Keratinocyte (primary cell): ENCODE data around the gene ATP6V0E2. TPM values are rescaled to one million over a fixed set of nuclear protein-coding genes. Genes with fewer than 3 reads are reported as not detected.

Experiments
- DNase-seq: peaks from one replicate; pipeline ENCODE4 v3.0.0-alpha.2; 2011; ENCODE audit warnings: low read depth, missing footprints, low spot score
- FAIRE-seq: peaks from 2 replicates; lab custom pipeline; 2011; peaks lifted over from hg19 to GRCh38; lab: Jason Lieb, UNC
- H2AFZ ChIP-seq: 2 replicates; pipeline ENCODE4 v1.6.0; 2012; ENCODE audit warnings: low read length, control low read depth, inconsistent platforms; ENCODE audit not compliant: control insufficient read depth
- H3K27ac ChIP-seq: 2 replicates; pipeline ENCODE4 v1.5.1; 2011; ENCODE audit warnings: low read length; ENCODE audit not compliant: control insufficient read depth, insufficient read depth
- H3K27me3 ChIP-seq: 3 replicates; pipeline ENCODE4 v1.6.0; 2011; ENCODE audit warnings: low read length; ENCODE audit not compliant: control insufficient read depth, insufficient read depth; ENCODE audit errors: extremely low read depth
- H3K36me3 ChIP-seq, 2 experiments: 2 replicates in 1 of 2; 3 replicates in 1 of 2; pipeline ENCODE4 v1.5.1; 2011; ENCODE audit warnings: low read length in 2 of 2, mild to moderate bottlenecking in 1 of 2; ENCODE audit not compliant: control insufficient read depth in 2 of 2, insufficient read depth in 2 of 2; ENCODE audit errors: extremely low read depth in 1 of 2
- H3K4me1 ChIP-seq: 3 replicates; pipeline ENCODE4 v1.5.1; 2011; ENCODE audit warnings: low read length; ENCODE audit not compliant: control insufficient read depth, insufficient read depth; ENCODE audit errors: extremely low read depth
- H3K4me2 ChIP-seq: 3 replicates; pipeline ENCODE4 v1.6.0; 2011; ENCODE audit warnings: low read depth, low read length; ENCODE audit not compliant: control insufficient read depth, insufficient read depth; ENCODE audit errors: extremely low read depth
- H3K4me3 ChIP-seq, 3 experiments: fragments of 200-600 bp in 1 of 3; sonication (generic) in 1 of 3; 2 replicates in 2 of 3; 3 replicates in 1 of 3; pipeline ENCODE4 v1.5.1; 2011 to 2016; ENCODE audit warnings: low read length in 3 of 3, mild to moderate bottlenecking in 3 of 3, control low read depth in 2 of 3, inconsistent platforms in 1 of 3, low read depth in 1 of 3, mixed read lengths in 1 of 3, mixed run types in 1 of 3, moderate library complexity in 1 of 3; ENCODE audit not compliant: control insufficient read depth in 2 of 3, insufficient read depth in 2 of 3; ENCODE audit errors: extremely low read depth in 1 of 3
- H3K79me2 ChIP-seq: 2 replicates; pipeline ENCODE4 v1.6.0; 2012; ENCODE audit warnings: low read length; ENCODE audit not compliant: control insufficient read depth, insufficient read depth
- H3K9ac ChIP-seq: 3 replicates; pipeline ENCODE4 v1.6.0; 2011; ENCODE audit warnings: low read length; ENCODE audit not compliant: control insufficient read depth, insufficient read depth; ENCODE audit errors: extremely low read depth
- H3K9me1 ChIP-seq: 3 replicates; pipeline ENCODE4 v1.6.0; 2011; ENCODE audit warnings: low read length; ENCODE audit not compliant: control insufficient read depth, insufficient read depth; ENCODE audit errors: extremely low read depth
- H3K9me3 ChIP-seq: 2 replicates; pipeline ENCODE4 v1.5.1; 2012; ENCODE audit warnings: low read depth, low read length; ENCODE audit not compliant: control insufficient read depth
- H4K20me1 ChIP-seq: 3 replicates; pipeline ENCODE4 v1.6.0; 2011; ENCODE audit warnings: low read length; ENCODE audit not compliant: control insufficient read depth, insufficient read depth; ENCODE audit errors: extremely low read depth
- EZH2 ChIP-seq: IDR thresholded peaks from one replicate; pipeline ENCODE4 v1.6.1; 2012; ENCODE audit warnings: inconsistent platforms, mild to moderate bottlenecking, low read length, moderate library complexity
- dilution Hi-C: fragments of 300-500 bp; cut with MboI; formaldehyde crosslinking; loops from one replicate; pipeline ENCODE4 v1.7.0; 2020; ENCODE audit warnings: low sequenced_read_pairs; ENCODE audit not compliant: extremely low pct_ligation_motif_present
- polyA plus RNA-seq, 5 experiments: library from polyadenylated mRNA; depleted of rRNA in 3 of 5; stranded (reverse) in 3 of 5; stranded (forward) in 1 of 5; unstranded in 1 of 5; fragments of >200 nt; gene quantifications; 1 replicate in 1 of 5; 2 replicates in 3 of 5; 3 replicates in 1 of 5; pipeline versions ENCODE4 v1.2.1 to v1.2.3, GENCODE V29; 2011 to 2012; ENCODE audit warnings: missing spikeins in 2 of 5, low read depth in 1 of 5, low replicate concordance in 1 of 5
- TF ChIP-seq, protein P1 (sequence below), 3 experiments: IDR thresholded peaks in 1 of 3; conservative IDR thresholded peaks in 1 of 3; optimal IDR thresholded peaks in 1 of 3; 2 replicates in 2 of 3; 3 replicates in 1 of 3; pipeline versions ENCODE3 to v1.5.1; 2011; ENCODE audit warnings: low read length in 3 of 3, mild to moderate bottlenecking in 3 of 3, moderate library complexity in 2 of 3, control low read depth in 1 of 3, inconsistent platforms in 1 of 3; ENCODE audit not compliant: insufficient read depth in 2 of 3; ENCODE audit errors: extremely low read depth in 1 of 3

Gene ATP6V0E2
- polyA plus RNA-seq, 1 donor (not counting 4 experiments of a cell fraction or from before 2014, with no cell fraction given), result 5.0 TPM

DNA sequence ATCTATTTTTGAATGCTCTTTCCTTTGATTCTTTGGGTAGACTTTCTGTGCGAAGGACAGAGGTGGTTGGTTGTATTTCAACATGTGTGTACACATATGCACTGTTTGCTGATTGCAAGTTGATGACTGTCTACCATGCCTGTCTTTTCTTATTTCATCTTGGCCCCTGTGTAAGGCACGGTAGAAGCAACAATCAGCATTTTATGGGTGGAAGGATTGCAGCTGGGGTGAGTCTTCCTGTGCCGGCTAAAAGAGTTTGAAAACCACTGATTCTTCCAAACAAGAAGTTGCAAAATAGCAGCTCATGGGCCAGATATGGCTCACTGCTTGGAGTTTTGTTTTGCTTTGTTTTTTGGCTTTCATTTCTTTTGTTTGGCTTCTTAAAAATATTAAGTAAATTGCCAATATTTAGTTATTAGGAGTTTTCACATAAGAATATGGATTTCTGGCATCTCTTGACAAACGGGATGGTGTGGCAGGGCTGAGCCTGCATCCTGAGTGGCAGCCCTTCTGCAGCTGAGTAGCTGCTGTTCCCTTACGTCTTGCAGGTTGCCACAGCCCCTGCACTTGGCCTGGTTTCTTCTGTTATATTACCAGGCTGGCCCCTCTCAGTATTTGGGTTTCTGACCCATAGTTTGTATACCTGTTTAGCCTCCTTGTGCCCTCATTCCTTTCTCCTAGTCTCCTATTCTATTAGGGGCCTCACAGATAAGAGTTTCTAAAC, 28.4 kb upstream of the ATP6V0E2 start:
- no peak for DNase-seq

DNA sequence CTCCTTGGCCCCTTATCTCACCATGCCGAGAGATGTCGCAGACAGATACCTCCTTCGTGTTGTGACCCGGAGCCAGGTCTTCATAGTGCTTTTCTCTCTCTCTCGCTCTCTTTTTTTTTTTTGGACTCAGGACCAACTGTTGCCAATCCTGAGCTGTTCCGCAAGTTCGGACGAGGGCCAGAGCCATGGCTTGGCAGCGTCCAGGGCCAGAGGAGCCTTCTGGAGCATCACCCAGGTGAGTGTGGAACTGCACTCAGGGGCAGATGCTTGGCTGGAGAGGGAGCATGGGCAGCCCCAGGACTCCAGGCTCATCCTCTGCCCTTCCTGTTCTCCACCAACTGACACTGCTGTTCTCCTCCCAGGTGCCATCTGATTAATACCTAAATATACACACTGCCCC, 27.7 kb upstream of the ATP6V0E2 start:
- no peak overlapping the region for H3K27ac ChIP-seq
- no peaks in the 10 kb centered on the region for H3K79me2 ChIP-seq
- no peaks in the 10 kb centered on the region for H3K27me3 ChIP-seq
- no peak overlapping the region for H2AFZ ChIP-seq
- H3K9me1 ChIP-seq, result no peaks in the 10 kb centered on the region
- dilution Hi-C loops, result no loop called here
- no peak overlapping the region for H3K9ac ChIP-seq
- FAIRE-seq (no peak), DNase-seq (no peak)
- no peaks in the 10 kb centered on the region for H3K9me3 ChIP-seq
- no peak overlapping the region for H3K4me2 ChIP-seq
- no peaks in the 10 kb centered on the region for H4K20me1 ChIP-seq
- H3K4me3 ChIP-seq, result no peak overlapping the region
- H3K4me1 ChIP-seq, result no peaks in the 10 kb centered on the region
- H3K36me3 ChIP-seq, result peaks cover 0 to 4% of the 10 kb centered on the region in 2 experiments
- TF ChIP-seq, protein P1, sequence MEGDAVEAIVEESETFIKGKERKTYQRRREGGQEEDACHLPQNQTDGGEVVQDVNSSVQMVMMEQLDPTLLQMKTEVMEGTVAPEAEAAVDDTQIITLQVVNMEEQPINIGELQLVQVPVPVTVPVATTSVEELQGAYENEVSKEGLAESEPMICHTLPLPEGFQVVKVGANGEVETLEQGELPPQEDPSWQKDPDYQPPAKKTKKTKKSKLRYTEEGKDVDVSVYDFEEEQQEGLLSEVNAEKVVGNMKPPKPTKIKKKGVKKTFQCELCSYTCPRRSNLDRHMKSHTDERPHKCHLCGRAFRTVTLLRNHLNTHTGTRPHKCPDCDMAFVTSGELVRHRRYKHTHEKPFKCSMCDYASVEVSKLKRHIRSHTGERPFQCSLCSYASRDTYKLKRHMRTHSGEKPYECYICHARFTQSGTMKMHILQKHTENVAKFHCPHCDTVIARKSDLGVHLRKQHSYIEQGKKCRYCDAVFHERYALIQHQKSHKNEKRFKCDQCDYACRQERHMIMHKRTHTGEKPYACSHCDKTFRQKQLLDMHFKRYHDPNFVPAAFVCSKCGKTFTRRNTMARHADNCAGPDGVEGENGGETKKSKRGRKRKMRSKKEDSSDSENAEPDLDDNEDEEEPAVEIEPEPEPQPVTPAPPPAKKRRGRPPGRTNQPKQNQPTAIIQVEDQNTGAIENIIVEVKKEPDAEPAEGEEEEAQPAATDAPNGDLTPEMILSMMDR (optimal IDR thresholded peaks at IDR 0.05 in 1 of 3, IDR thresholded peaks at IDR 0.05 in 1 of 3, conservative IDR thresholded peaks at IDR 0.05 in 1 of 3; ENCODE audit: extremely low read depth in 1 of 3, insufficient read depth in 2 of 3, low read length in 3 of 3), result no peak
- TF ChIP-seq EZH2, result no peak

More for the DNA sequence above, 28.4 kb upstream of the ATP6V0E2 start:
- no peaks in the 10 kb centered on the region for H3K4me1 ChIP-seq
- H3K79me2 ChIP-seq, result no peaks in the 10 kb centered on the region
- H3K4me3 ChIP-seq, result no peak overlapping the region
- H4K20me1 ChIP-seq, result no peaks in the 10 kb centered on the region
- H3K27me3 ChIP-seq, result no peaks in the 10 kb centered on the region
- H2AFZ ChIP-seq, result no peak overlapping the region
- dilution Hi-C loops, result no loop called here
- no peak overlapping the region for H3K4me2 ChIP-seq
- no peak overlapping the region for H3K27ac ChIP-seq
- no peak for FAIRE-seq
- no peak for TF ChIP-seq EZH2
- TF ChIP-seq, protein P1 (optimal IDR thresholded peaks at IDR 0.05 in 1 of 3, IDR thresholded peaks at IDR 0.05 in 1 of 3, conservative IDR thresholded peaks at IDR 0.05 in 1 of 3; ENCODE audit: extremely low read depth in 1 of 3, insufficient read depth in 2 of 3, low read length in 3 of 3), result no peak
- no peaks in the 10 kb centered on the region for H3K9me3 ChIP-seq
- H3K9ac ChIP-seq, result no peak overlapping the region
- H3K36me3 ChIP-seq, result peaks cover 0 to 4% of the 10 kb centered on the region in 2 experiments
- H3K9me1 ChIP-seq, result no peaks in the 10 kb centered on the region
